Left cardiac atrium (tissue), 2 donors: ENCODE results near the gene MRAP. TPM values are rescaled to one million over a fixed set of nuclear protein-coding genes. Genes with fewer than 3 reads are reported as not detected.

Source experiments
- total RNA-seq, 2 donors: library from RNA; stranded (reverse); fragmentation: NEBNext Ultra II Directional; extraction: Animal tissue kit (Norgen Biotek cat#: 25700); gene quantifications; one replicate each; pipeline ENCODE4 v1.2.1, GENCODE V29; 2021
- donor health status: DM: no; HTN: yes; CAD: no; lungs with severe emphysema.
- donor health status: DM: yes; HTN: yes; CAD: no.

Gene MRAP
- total RNA-seq, 2 donors from 2014 or later = 15.0 to 22.3 TPM

Other genes starting within 250 kb of the MRAP start
- 1 to 10 TPM; 3.6 to 4.5 TPM for gene MIS18A, start 19.8 kb upstream of the MRAP start, total RNA-seq
- gene URB1, start 94.2 kb downstream of the MRAP start, total RNA-seq = 10 to 100 TPM in 1 of 2 donors, 1 to 10 TPM in 1; 8.5 to 13.5 TPM
- 10 to 100 TPM; 22.1 to 52.8 TPM for gene EVA1C, start 113.9 kb downstream of the MRAP start, total RNA-seq